ENCODE data around the gene RBPJ. TPM values are rescaled to one million over a fixed set of nuclear protein-coding genes. Genes with fewer than 3 reads are reported as not detected.

RBPJ gene
- polyA plus RNA-seq, 3 donors from 2014 or later, result 39.8 to 67.3 (median 55.9) TPM

- Mint-ChIP-seq H3K4me3 (no peak overlapping the region), H3K27ac (no peak overlapping the region), H3K27me3 (ENCODE audit: low read depth in 3 of 3) (peaks cover 0 to 6% (median 2%) of the 10 kb centered on the region in 3 donors), H3K36me3 (no peaks in the 10 kb centered on the region), H3K9me3 (no peaks in the 10 kb centered on the region), H3K4me1 (no peaks in the 10 kb centered on the region)
- no peak for DNase-seq
Observed at GRCh38 chr4:26482508-26483462, 162.0 kb downstream of the RBPJ start.

DNA sequence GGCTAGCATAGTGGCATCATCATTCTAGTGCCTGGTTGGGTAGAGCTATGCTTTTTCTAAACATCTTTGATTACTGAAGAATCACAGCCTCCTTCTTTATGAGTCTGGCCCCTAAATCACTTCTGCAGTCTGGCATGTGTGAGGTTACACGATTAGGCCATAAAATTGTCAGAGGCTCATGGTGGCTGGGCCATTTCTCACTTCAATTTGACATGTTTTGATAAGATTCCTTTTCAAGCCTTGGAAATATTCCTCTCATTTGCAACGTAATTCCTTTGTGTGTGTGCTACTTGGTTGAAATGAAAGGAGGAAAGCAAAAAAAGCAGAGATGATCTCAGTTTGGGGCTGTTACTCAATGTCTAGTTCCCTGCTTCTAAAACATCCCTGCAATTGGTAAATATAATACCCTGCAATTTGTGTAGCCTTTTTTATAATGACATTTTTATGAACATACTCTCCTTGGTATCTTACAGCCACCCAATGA, 163.3 kb downstream of the RBPJ start:
- Mint-ChIP-seq H3K27me3 (ENCODE audit: low read depth in 3 of 3) (peaks cover 0 to 10% (median 2%) of the 10 kb centered on the region in 3 donors), H3K9me3 (no peaks in the 10 kb centered on the region), H3K4me1 (no peaks in the 10 kb centered on the region), H3K4me3 (no peak overlapping the region), H3K36me3 (no peaks in the 10 kb centered on the region), H3K27ac (no peak overlapping the region)
- DNase-seq, result no peak

- H3K9me3 Mint-ChIP-seq, result no peaks in the 10 kb centered on the region
- DNase-seq, result no peak
- no peak overlapping the region for H3K27ac Mint-ChIP-seq
- no peaks in the 10 kb centered on the region for H3K4me1 Mint-ChIP-seq
- H3K4me3 Mint-ChIP-seq, result no peak overlapping the region
- H3K36me3 Mint-ChIP-seq, result no peaks in the 10 kb centered on the region
- peaks cover 0 to 11% (median 2%) of the 10 kb centered on the region in 3 donors for H3K27me3 Mint-ChIP-seq (ENCODE audit: low read depth in 3 of 3)
Observed at GRCh38 chr4:26484516-26484915, 163.7 kb downstream of the RBPJ start.

Other genes starting within 250 kb of the RBPJ start
- gene CCKAR, start 169.5 kb downstream of the RBPJ start, polyA plus RNA-seq, result not detected

Measured in immature natural killer cell (primary cell).